WTC11 (cell line): Measurements from ENCODE around the gene SNX17.

ENCODE experiments used
- CTCF ChIP-seq: fragments of 200-600 bp; IDR thresholded peaks from 2 replicates; pipeline ENCODE4 v1.8.0; 2022; ENCODE audit warnings: antibody characterized with exemption
- FOXJ3 ChIP-seq: sonication (generic); formaldehyde crosslinking; IDR thresholded peaks from 2 replicates; pipeline ENCODE4 v1.9.0; 2021; ENCODE audit warnings: missing genetic modification reagents, mild to moderate bottlenecking, borderline replicate concordance
- SMAD3 ChIP-seq: sonication (generic); formaldehyde crosslinking; IDR thresholded peaks from 2 replicates; pipeline ENCODE4 v1.8.0; 2022; ENCODE audit warnings: missing genetic modification reagents, mild to moderate bottlenecking, borderline replicate concordance
- TEAD4 ChIP-seq: sonication (generic); formaldehyde crosslinking; IDR thresholded peaks from 2 replicates; pipeline ENCODE4 v1.8.0; 2022; ENCODE audit warnings: mild to moderate bottlenecking, missing genetic modification reagents
- TF ChIP-seq, protein P1 (sequence below): sonication (generic); formaldehyde crosslinking; IDR thresholded peaks from 2 replicates; pipeline ENCODE4 v1.8.1; 2022; ENCODE audit warnings: mild to moderate bottlenecking, missing genetic modification reagents, moderate library complexity, borderline replicate concordance
- TF ChIP-seq, protein P2 (sequence below): sonication (generic); formaldehyde crosslinking; IDR thresholded peaks from 2 replicates; pipeline ENCODE4 v1.8.1; 2023; ENCODE audit warnings: mild to moderate bottlenecking, missing genetic modification reagents, moderate library complexity

DNA sequence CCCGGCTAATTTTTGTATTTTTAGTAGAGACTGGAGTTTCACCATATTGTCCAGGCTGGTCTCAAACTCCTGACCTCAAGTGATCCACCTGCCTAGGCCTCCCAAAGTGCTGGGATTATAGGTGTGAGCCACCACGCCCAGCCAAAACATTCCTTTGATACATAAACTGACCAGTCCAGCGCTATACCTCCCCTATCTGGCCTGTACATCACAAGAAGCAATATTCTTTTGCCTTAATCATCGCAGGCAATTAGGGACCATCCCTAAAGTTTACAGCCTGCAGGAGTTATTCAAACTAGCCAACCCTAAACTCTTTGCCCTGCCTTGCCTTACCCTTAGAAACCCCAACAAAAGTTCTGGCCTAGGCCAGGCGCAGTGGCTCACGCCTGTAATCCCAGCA is 45.7 kb downstream of the SNX17 start:
- TF ChIP-seq, protein P1, sequence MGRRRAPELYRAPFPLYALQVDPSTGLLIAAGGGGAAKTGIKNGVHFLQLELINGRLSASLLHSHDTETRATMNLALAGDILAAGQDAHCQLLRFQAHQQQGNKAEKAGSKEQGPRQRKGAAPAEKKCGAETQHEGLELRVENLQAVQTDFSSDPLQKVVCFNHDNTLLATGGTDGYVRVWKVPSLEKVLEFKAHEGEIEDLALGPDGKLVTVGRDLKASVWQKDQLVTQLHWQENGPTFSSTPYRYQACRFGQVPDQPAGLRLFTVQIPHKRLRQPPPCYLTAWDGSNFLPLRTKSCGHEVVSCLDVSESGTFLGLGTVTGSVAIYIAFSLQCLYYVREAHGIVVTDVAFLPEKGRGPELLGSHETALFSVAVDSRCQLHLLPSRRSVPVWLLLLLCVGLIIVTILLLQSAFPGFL = no peak
- TF ChIP-seq, protein P2, sequence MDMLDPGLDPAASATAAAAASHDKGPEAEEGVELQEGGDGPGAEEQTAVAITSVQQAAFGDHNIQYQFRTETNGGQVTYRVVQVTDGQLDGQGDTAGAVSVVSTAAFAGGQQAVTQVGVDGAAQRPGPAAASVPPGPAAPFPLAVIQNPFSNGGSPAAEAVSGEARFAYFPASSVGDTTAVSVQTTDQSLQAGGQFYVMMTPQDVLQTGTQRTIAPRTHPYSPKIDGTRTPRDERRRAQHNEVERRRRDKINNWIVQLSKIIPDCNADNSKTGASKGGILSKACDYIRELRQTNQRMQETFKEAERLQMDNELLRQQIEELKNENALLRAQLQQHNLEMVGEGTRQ (CRISPR knock-in tag) = no peak
- TF ChIP-seq CTCF = no peak
- no peak for TF ChIP-seq SMAD3
- no peak for TF ChIP-seq TEAD4 (CRISPR knock-in tag)
- no peak for TF ChIP-seq FOXJ3 (CRISPR knock-in tag)
